GM12878 (cell line): ENCODE data around the gene LSP1. TPM values are rescaled to one million over a fixed set of nuclear protein-coding genes. Genes with fewer than 3 reads are reported as not detected.

Experiments
- ATAC-seq: fragments of 200-7000 bp; cut with Tn5 transposase; 3 replicates; pipeline ENCODE4 v1.9.1; 2020; ENCODE audit warnings: mild to moderate bottlenecking, moderate library complexity
- BruUV-seq: library from RNA; stranded (reverse); fragments of 400-500 nt; replicated peaks from 2 replicates; lab custom pipeline; 2021; lab: Mats Ljungman, UMichigan
- CTCF ChIA-PET: fragments of 300-600 bp; sonication (Branson Sonifier 250); formaldehyde crosslinking; extraction: SDS; loops from one replicate; lab custom pipeline; 2021; ENCODE audit warnings: inconsistent platforms; lab: Yijun Ruan, JAX
- POLR2A ChIA-PET: fragments of 350-600 bp; formaldehyde crosslinking; extraction: SDS; loops from one replicate; lab custom pipeline; 2021; ENCODE audit warnings: inconsistent platforms; lab: Charles Lee
- RAD21 ChIA-PET: fragments of 300-600 bp; sonication (Branson Sonifier 250); formaldehyde crosslinking; loops from one replicate; lab custom pipeline; 2023; ENCODE audit warnings: antibody characterized with exemption; ENCODE audit not compliant: unreplicated experiment; lab: Charles Lee
- SMC1A ChIA-PET: fragments of 300-600 bp; sonication (Branson Sonifier 250); formaldehyde crosslinking; loops from one replicate; lab custom pipeline; 2023; ENCODE audit not compliant: unreplicated experiment, uncharacterized antibody; lab: Charles Lee
- DNase-seq: peaks from one replicate; pipeline ENCODE4 v3.0.0-alpha.2; 2011; ENCODE audit warnings: low read depth, low spot score
- FAIRE-seq: peaks from 3 replicates; lab custom pipeline; 2011; peaks lifted over from hg19 to GRCh38; lab: Jason Lieb, UNC
- H2AFZ ChIP-seq: 2 replicates; pipeline ENCODE4 v1.6.0; 2011; ENCODE audit warnings: low read depth, low read length, control low read depth; ENCODE audit not compliant: control insufficient read depth
- H3K27ac ChIP-seq: 2 replicates; pipeline ENCODE4 v1.5.1; 2011; ENCODE audit warnings: control low read depth; ENCODE audit not compliant: control insufficient read depth, insufficient read depth
- H3K27me3 ChIP-seq, 2 experiments: replicated peaks in 1 of 2; 2 replicates each; pipeline versions ENCODE4 v1.6.0 to v1.6.1; 2011; ENCODE audit warnings: low read length in 1 of 2; ENCODE audit not compliant: control insufficient read depth in 2 of 2, insufficient read depth in 2 of 2
- H3K36me3 ChIP-seq, 2 experiments: 2 replicates each; pipeline ENCODE4 v1.5.1; 2011; ENCODE audit warnings: low read length in 1 of 2; ENCODE audit not compliant: control insufficient read depth in 2 of 2, insufficient read depth in 2 of 2
- H3K4me1 ChIP-seq: 2 replicates; pipeline ENCODE4 v1.6.1; 2011; ENCODE audit warnings: mild to moderate bottlenecking, low read length, moderate library complexity, mixed read lengths; ENCODE audit not compliant: control insufficient read depth, insufficient read depth
- H3K4me2 ChIP-seq: 2 replicates; pipeline ENCODE4 v1.6.0; 2011; ENCODE audit warnings: control low read depth; ENCODE audit not compliant: control insufficient read depth, insufficient read depth
- H3K4me3 ChIP-seq: fragments of 200-600 bp; sonication (generic); 2 replicates; pipeline ENCODE4 v1.5.1; 2016
- H3K79me2 ChIP-seq: 2 replicates; pipeline ENCODE4 v1.6.0; 2011; ENCODE audit warnings: low read length; ENCODE audit not compliant: control insufficient read depth, insufficient read depth
- H3K9ac ChIP-seq: 2 replicates; pipeline ENCODE4 v1.8.0; 2011; ENCODE audit warnings: low read length, control low read depth, mixed read lengths; ENCODE audit not compliant: control insufficient read depth, insufficient read depth
- H3K9me3 ChIP-seq: replicated peaks from 3 replicates; pipeline ENCODE4 v1.5.1; 2011; ENCODE audit warnings: mild to moderate bottlenecking, low read length; ENCODE audit not compliant: control insufficient read depth, insufficient read depth
- H4K20me1 ChIP-seq: 2 replicates; pipeline ENCODE4 v1.6.0; 2011; ENCODE audit not compliant: control insufficient read depth, insufficient read depth
- CBX5 ChIP-seq: sonication (generic); IDR thresholded peaks from 2 replicates; pipeline ENCODE4 v1.6.1; 2016; ENCODE audit warnings: low read depth, moderate library complexity, mild to moderate bottlenecking, inconsistent platforms
- E2F8 ChIP-seq: fragments of 450-650 bp; IDR thresholded peaks from 2 replicates; pipeline ENCODE4 v1.6.1; 2018; ENCODE audit warnings: mild to moderate bottlenecking, low read depth, moderate library complexity; ENCODE audit not compliant: partially characterized antibody
- FOXM1 ChIP-seq: IDR thresholded peaks from 2 replicates; pipeline ENCODE4 v1.6.1; 2012; ENCODE audit warnings: low read depth, mild to moderate bottlenecking, inconsistent platforms, low read length, moderate library complexity
- MTA3 ChIP-seq: IDR thresholded peaks from 2 replicates; pipeline ENCODE4 v1.6.1; 2012; ENCODE audit warnings: low read length, inconsistent platforms, borderline replicate concordance
- ZBTB11 ChIP-seq: fragments of 450-650 bp; formaldehyde crosslinking; IDR thresholded peaks from 2 replicates; pipeline ENCODE4 v1.5.0; 2022; ENCODE audit warnings: mild to moderate bottlenecking, missing genetic modification characterization
- WGBS: methylation state at CpG from one replicate; pipeline ENCODE4 v1.1.6; 2016; ENCODE audit warnings: low lambda C conversion rate; ENCODE audit not compliant: insufficient replicate concordance, insufficient coverage; ENCODE audit errors: missing lambda C conversion rate; 5-methylcytosine and 5-hydroxymethylcytosine counted together
- in situ Hi-C: fragments of 300-500 bp; cut with MboI; formaldehyde crosslinking; loops from 9 replicates; pipeline ENCODE4 v1.14.3; 2018; ENCODE audit warnings: mixed read lengths
- intact Hi-C: fragments of 100-400 bp; cut with micrococcal nuclease; formaldehyde crosslinking; loops from one replicate; pipeline ENCODE4 v1.14.2; 2022; ENCODE audit not compliant: unreplicated experiment
- polyA plus RNA-seq, 11 experiments: library from polyadenylated mRNA; depleted of rRNA in 4 of 11; unstranded in 6 of 11; stranded (reverse) in 5 of 11; fragments of >200 nt; fragmentation: Nextera tagmentation in 4 of 11; fragmentation: Illumina TruSeq in 1 of 11; extraction: Ambion mirVana in 4 of 11; extraction: Trizol in 1 of 11; gene quantifications; 1 replicate in 1 of 11; 2 replicates in 10 of 11; pipeline versions ENCODE4 v1.2.1 to v1.2.3, GENCODE V29; 2011 to 2016; ENCODE audit warnings: inconsistent platforms in 2 of 11, missing spikeins in 2 of 11, low read depth in 1 of 11
- total RNA-seq, 4 experiments: library from RNA; depleted of rRNA in 3 of 4; stranded (reverse); fragments of >200 nt in 3 of 4; fragmentation: Illumina TruSeq in 1 of 4; extraction: Trizol in 1 of 4; gene quantifications; 2 replicates each; pipeline versions ENCODE4 v1.2.1 to v1.2.3, GENCODE V29; 2013 to 2021

LSP1 gene
- total and polyA plus RNA-seq, 10 of the 15 experiments (the other 5 are each of a cell fraction or from before 2014, with no cell fraction given), result 19.2 to 488 (median 369) TPM

GRCh38 chr11:1820463-1821325, 32.2 kb upstream of the LSP1 start:
- CTCF ChIA-PET, result interaction anchor here (0.8 kb wide), 1 partner anchor 127 kb away, joined by 4 read pairs; no protein-coding TSS in a partner anchor
- intact Hi-C loops (no loop called here), in situ Hi-C loops (loop anchor here (5.0 kb wide), 2 partner anchors 123 to 332 kb away; partner anchors contain the start of gene KRTAP5-6)
- 41% methylated on average over 14 of the region's 14 CpGs for WGBS
- no peak overlapping the region for H3K9ac ChIP-seq
- no peak for DNase-seq
- SMC1A ChIA-PET, result no interaction called here
- no peaks in the 10 kb centered on the region for H3K79me2 ChIP-seq
- no peak for FAIRE-seq
- H3K36me3 ChIP-seq, result no peaks in the 10 kb centered on the region
- no peaks in the 10 kb centered on the region; the same call in 2 of the 3 replicates for H3K9me3 ChIP-seq
- no peaks in the 10 kb centered on the region for H3K4me1 ChIP-seq
- RAD21 ChIA-PET, result no interaction called here
- H3K27ac ChIP-seq, result no peak overlapping the region
- no peak for ATAC-seq
- no peaks in the 10 kb centered on the region for H4K20me1 ChIP-seq
- H3K4me3 ChIP-seq, result no peak overlapping the region
- no peak for TF ChIP-seq FOXM1
- no peak for TF ChIP-seq ZBTB11 (CRISPR knock-in tag)
- TF ChIP-seq MTA3, result no peak
- no peak for TF ChIP-seq CBX5
- no peak for TF ChIP-seq E2F8
- no peak overlapping the region for H3K4me2 ChIP-seq
- POLR2A ChIA-PET, result no interaction called here
- no peak overlapping the region for H2AFZ ChIP-seq
- H3K27me3 ChIP-seq, result peaks cover 0 to 2% of the 10 kb centered on the region in 2 experiments; a peak in 2 of 4 replicates
- no TSS peak for BruUV-seq
